ENCODE data around the gene DUSP15.

GRCh38 chr20:31845300-31845863 lies 24.9 kb downstream of the DUSP15 start, which contains the start of gene FOXS1:
- no peak for TF ChIP-seq CTCF (IDR thresholded peaks at IDR 0.05)
- no peak for TF ChIP-seq POLR2A (IDR thresholded peaks at IDR 0.05)

Data from Peyer's patch (tissue), 4 donors.